Hepatocyte (in vitro differentiated cells): Measurements from ENCODE around the gene FAXC.

Source experiments
- CTCF ChIP-seq: fragments of 200-600 bp; sonication (generic); IDR thresholded peaks from 2 replicates; pipeline ENCODE4 v1.5.1; 2016; ENCODE audit warnings: antibody characterized with exemption, mild to moderate bottlenecking; ENCODE audit not compliant: poor library complexity
- EZH2phosphoT487 ChIP-seq: fragments of 200-600 bp; sonication (generic); IDR thresholded peaks from one replicate; pipeline ENCODE4 v1.6.1; 2018; ENCODE audit warnings: antibody characterized with exemption, mild to moderate bottlenecking, low read depth, moderate library complexity; ENCODE audit not compliant: unreplicated experiment, severe bottlenecking

DNA sequence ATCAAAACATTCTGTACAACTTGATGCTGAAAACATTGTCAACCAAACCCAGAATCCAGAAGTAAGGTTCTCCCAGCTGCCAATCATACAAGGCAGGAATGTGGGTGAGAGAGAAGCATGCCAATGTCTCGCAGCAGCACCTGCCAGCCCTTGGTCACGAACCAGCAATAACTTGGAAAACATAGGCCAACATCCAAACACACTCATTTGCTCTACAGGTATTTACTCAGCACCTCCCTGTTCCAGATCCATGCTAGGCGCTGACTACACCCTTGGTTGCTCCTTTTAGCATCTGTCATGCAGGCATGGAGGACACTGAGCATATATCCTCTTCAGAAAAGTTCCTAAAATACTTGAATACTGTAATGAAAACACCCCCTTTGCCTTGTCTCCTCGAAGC lies 63.6 kb downstream of the FAXC start:
- TF ChIP-seq CTCF (no peak), EZH2phosphoT487 (no peak)
